Measurements from ENCODE around the gene ANKRD23.
A peak's percentile ranks its signal among the peaks of the same experiment; 100 is the strongest.
"Not testable (repeated sequence)": the region's sequence is repeated elsewhere in the genome, so short reads cannot be mapped to it uniquely, and the experiment has no call there.

ANKRD23 gene

DNA sequence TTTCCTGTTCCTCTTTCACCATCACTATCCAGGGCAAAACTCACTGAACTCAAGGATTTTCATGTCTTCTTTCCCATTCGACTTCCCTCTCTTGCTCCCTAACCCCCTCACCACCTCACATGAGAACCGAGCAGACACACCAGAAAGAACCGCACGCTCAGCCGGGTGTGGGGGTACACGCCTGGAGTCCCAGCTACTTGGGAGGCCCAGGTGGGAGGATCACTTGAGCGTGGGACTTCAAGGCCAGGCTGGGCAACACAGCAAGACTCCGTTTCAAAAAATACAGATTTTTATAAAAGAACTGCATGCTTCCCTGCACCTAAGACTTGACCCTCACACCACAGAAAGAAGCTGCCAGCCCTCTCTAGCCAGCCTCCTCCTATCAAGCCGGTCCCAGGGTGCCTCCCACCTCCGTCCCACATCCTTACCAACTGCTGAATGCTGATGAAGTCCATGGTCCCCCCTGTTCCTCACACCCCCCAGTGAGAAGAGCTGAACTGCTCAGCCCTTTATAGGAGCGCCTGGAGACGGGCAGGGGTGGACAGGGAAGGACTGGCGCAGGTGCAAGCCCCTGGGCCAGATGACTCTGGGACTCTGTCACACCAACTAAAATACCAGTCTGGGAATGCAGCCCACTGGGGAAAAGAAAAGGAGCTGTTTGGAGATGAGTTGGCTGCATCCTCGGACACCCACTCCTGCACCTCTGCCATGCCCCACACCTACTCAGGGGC lies at the start of gene ANKRD23:
Gene ANKRD23 (minus strand): TSS at position 484 of the 731 bp plus-strand sequence. CDS start 29 bp downstream, at position 455.
- H3K4me3 ChIP-seq (replicated peaks in 1 of 2; ENCODE audit: low read depth in 2 of 2, low read length in 2 of 2): no peak within 1 kb of the TSS
- no peak for DNase-seq (ENCODE audit: low read depth in 2 of 2)
- TF ChIP-seq, protein P1, sequence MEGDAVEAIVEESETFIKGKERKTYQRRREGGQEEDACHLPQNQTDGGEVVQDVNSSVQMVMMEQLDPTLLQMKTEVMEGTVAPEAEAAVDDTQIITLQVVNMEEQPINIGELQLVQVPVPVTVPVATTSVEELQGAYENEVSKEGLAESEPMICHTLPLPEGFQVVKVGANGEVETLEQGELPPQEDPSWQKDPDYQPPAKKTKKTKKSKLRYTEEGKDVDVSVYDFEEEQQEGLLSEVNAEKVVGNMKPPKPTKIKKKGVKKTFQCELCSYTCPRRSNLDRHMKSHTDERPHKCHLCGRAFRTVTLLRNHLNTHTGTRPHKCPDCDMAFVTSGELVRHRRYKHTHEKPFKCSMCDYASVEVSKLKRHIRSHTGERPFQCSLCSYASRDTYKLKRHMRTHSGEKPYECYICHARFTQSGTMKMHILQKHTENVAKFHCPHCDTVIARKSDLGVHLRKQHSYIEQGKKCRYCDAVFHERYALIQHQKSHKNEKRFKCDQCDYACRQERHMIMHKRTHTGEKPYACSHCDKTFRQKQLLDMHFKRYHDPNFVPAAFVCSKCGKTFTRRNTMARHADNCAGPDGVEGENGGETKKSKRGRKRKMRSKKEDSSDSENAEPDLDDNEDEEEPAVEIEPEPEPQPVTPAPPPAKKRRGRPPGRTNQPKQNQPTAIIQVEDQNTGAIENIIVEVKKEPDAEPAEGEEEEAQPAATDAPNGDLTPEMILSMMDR (IDR thresholded peaks at IDR 0.05; ENCODE audit: low read depth, low read length): no peak

GRCh38 chr2:96891591-96892333 lies 47.9 kb upstream of the ANKRD23 start:
- TF ChIP-seq, protein P1 (IDR thresholded peaks at IDR 0.05; ENCODE audit: low read depth, low read length): no peak
- DNase-seq (ENCODE audit: low read depth in 2 of 2): peak; percentile 31 to 53
- H3K4me3 ChIP-seq (replicated peaks in 1 of 2; ENCODE audit: low read depth in 2 of 2, low read length in 2 of 2): no peak overlapping the region

DNA sequence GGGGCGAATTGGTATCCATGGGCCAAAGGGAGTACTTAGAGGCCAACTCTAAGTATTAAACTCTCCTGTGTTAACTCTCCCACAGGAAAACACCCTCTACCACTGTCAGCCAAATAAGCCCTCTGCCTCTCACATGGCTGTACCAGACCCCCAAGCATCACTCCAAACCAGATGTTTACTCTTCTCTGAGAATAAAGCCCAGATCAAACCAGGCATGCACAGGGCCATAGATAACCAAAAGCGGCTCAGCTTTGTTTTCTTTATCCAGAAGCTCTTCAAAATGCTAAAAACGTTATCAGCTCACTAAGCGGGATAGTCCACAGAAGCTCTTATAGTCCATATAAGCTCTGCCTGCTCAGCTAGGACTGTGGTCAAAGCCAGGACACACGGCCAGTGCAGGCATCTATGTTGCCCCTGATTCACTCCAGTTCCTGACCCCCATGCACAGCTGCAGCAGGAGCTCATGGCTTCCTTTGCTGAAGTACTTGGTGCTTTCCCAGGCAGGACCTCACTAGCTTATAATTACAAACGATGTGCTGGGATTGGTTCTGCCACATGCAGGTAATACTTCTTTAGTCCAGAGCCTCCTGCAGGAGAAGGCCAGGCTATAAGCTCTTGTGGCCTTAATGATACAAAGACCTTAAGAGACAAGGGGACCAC lies 47.0 kb upstream of the ANKRD23 start:
- no peak overlapping the region for H3K4me3 ChIP-seq (replicated peaks in 1 of 2; ENCODE audit: low read depth in 2 of 2, low read length in 2 of 2)
- DNase-seq (ENCODE audit: low read depth in 2 of 2): no peak
- TF ChIP-seq, protein P1 (IDR thresholded peaks at IDR 0.05; ENCODE audit: low read depth, low read length): no peak

DNA sequence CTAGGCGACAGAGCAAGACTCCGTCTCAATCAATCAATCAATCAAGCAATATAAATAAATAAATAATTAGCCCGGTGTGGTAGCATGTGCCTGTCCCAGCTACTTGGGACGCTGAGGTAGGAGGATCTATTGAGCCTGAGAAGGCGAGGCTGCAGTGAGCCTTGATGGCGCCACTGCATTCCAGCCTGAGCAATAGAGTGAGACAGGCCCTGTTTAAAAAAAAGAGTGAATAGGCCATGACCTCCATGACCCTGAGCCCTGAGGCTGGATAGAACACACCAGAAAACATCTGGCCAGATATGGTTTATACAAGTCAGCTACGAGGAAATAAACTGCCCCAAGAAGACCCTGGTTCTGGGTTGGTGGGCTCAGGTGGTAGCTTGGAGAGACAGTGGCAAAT lies 46.4 kb upstream of the ANKRD23 start:
- no peak overlapping the region for H3K4me3 ChIP-seq (replicated peaks in 1 of 2; ENCODE audit: low read depth in 2 of 2, low read length in 2 of 2)
- TF ChIP-seq, protein P1 (IDR thresholded peaks at IDR 0.05; ENCODE audit: low read depth, low read length): no peak
- DNase-seq (ENCODE audit: low read depth in 2 of 2): no peak

- not testable (repeated sequence) for DNase-seq (ENCODE audit: low read depth in 2 of 2)
Measured at GRCh38 chr2:96889502-96889901, 45.7 kb upstream of the ANKRD23 start.

GRCh38 chr2:96888072-96889011 lies 44.5 kb upstream of the ANKRD23 start:
- H3K4me3 ChIP-seq (replicated peaks in 1 of 2; ENCODE audit: low read depth in 2 of 2, low read length in 2 of 2): no peak overlapping the region
- TF ChIP-seq, protein P1 (IDR thresholded peaks at IDR 0.05; ENCODE audit: low read depth, low read length): no peak
- no peak for DNase-seq (ENCODE audit: low read depth in 2 of 2)

More at GRCh38 chr2:96889502-96889901, 45.7 kb upstream of the ANKRD23 start:
- not testable (repeated sequence) for H3K4me3 ChIP-seq (replicated peaks in 1 of 2; ENCODE audit: low read depth in 2 of 2, low read length in 2 of 2)
